Measurements from ENCODE around the gene AMD1. TPM values are rescaled to one million over a fixed set of nuclear protein-coding genes. Genes with fewer than 3 reads are reported as not detected.

AMD1 gene
- total and polyA plus RNA-seq, 4 donors, result 36.9 to 81.7 (median 64.7) TPM

DNA sequence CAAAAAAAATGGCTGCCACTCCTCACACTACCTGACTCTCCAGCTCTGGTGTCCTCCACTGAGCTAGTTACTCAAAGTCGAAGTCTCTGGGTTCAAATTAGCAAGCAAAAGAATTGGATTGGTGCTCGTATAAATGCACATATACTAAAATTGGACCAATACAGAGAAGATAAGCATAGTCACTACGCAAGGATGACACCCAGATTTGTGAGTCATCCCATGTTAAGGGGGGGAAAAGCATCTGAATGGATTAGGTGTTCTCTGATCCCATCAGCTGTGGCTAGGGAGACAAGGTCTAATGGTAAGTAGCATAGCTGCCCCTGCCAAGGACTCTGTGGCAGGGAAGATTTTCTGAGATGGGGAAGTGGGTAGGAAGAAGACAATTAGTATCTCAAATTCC is 18.3 kb upstream of the AMD1 start:
- Histone ChIP-seq H3K27me3 (ENCODE audit: control insufficient read depth in 3 of 3, insufficient read depth in 3 of 3, low read length in 2 of 3) (no peaks in the 10 kb centered on the region), H3K4me1 (ENCODE audit: control insufficient read depth in 5 of 5, insufficient read depth in 5 of 5, low read length in 5 of 5) (peaks cover 0 to 4% (median 0%) of the 10 kb centered on the region in 5 donors), H3K9me3 (ENCODE audit: control insufficient read depth in 4 of 4, insufficient read depth in 3 of 4, low read length in 3 of 4) (peaks cover 0 to 2% (median 0%) of the 10 kb centered on the region in 4 donors), H3K4me3 (no peak overlapping the region), H3K9ac (ENCODE audit: insufficient read depth in 1 of 2, low read length in 2 of 2) (no peak overlapping the region), H3K36me3 (ENCODE audit: control insufficient read depth in 4 of 4, insufficient read depth in 4 of 4, low read length in 4 of 4) (no peaks in the 10 kb centered on the region), H3K27ac (ENCODE audit: low read depth in 1 of 2, low read length in 1 of 2) (no peak overlapping the region)
- ATAC-seq (ENCODE audit: insufficient read depth, low FRiP score), result no peak
- no peak for DNase-seq
- WGBS, 2 donors, result 94 to 98% methylated on average over 3 of the region's 3 CpGs
- no peak for TF ChIP-seq CTCF (IDR thresholded peaks at IDR 0.05; ENCODE audit: control extremely low read depth, extremely low read depth)

DNA sequence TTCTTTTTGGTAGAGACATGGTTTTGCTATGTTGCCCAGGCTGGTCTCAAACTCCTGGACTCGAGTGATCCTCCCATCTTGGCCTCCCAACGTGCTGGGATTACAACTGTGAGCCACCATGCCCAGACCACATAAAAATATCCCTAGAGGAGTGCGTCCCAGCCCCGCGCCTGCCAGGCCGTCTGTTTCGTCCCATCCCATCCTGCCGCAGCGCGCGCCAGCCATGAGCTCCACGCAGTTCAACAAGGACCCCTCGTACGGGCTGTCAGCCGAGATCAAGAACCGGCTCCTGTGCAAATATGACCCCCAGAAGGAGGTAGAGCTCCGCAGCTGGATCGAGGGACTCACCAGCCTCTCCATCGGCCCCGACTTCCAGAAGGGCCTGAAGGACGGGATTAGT is 16.6 kb upstream of the AMD1 start:
- Histone ChIP-seq H3K9me3 (ENCODE audit: control insufficient read depth in 4 of 4, insufficient read depth in 3 of 4, low read length in 3 of 4) (peaks cover 0 to 2% (median 0%) of the 10 kb centered on the region in 4 donors), H3K27me3 (ENCODE audit: control insufficient read depth in 3 of 3, insufficient read depth in 3 of 3, low read length in 2 of 3) (no peaks in the 10 kb centered on the region), H3K36me3 (ENCODE audit: control insufficient read depth in 4 of 4, insufficient read depth in 4 of 4, low read length in 4 of 4) (no peaks in the 10 kb centered on the region), H3K27ac (ENCODE audit: low read depth in 1 of 2, low read length in 1 of 2) (no peak overlapping the region), H3K9ac (ENCODE audit: insufficient read depth in 1 of 2, low read length in 2 of 2) (no peak overlapping the region), H3K4me1 (ENCODE audit: control insufficient read depth in 5 of 5, insufficient read depth in 5 of 5, low read length in 5 of 5) (peaks cover 0 to 4% (median 0%) of the 10 kb centered on the region in 5 donors), H3K4me3 (no peak overlapping the region)
- no peak for TF ChIP-seq CTCF (IDR thresholded peaks at IDR 0.05; ENCODE audit: control extremely low read depth, extremely low read depth)
- no peak for ATAC-seq (ENCODE audit: insufficient read depth, low FRiP score)
- no peak for DNase-seq
- WGBS, 2 donors, result 96 to 98% methylated on average over 21 of the region's 21 CpGs

DNA sequence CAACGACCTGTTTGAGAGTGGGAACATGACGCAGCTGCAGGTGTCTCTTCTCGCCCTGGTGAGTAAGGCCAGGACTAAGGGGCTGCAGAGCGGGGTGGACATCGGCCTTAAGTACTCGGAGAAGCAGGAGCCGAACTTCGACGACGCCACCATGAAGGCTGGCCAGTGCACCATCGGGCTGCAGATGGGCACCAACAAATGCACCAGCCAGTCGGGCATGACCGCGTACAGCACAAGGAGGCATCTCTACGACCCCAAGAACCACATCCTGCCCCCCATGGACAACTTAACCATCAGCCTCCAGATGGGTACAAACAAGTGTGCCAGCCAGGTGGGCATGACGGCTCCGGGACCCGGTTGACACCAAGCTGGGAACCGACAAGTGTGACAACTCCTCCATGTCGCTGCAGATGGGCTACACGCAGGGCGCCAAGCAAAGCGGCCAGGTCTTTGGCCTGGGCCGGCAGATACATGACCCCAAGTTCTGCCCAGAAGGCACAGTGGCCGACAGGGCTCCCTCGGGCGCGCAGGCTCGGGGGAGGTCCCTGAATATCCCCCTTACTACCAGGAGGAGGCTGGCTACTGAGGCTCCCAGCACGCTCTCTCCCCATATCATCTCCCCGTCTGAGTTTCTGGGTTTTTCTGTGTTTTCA is 15.9 kb upstream of the AMD1 start:
- no peaks in the 10 kb centered on the region for H3K27me3 ChIP-seq (ENCODE audit: control insufficient read depth in 3 of 3, insufficient read depth in 3 of 3, low read length in 2 of 3)
- H3K9me3 ChIP-seq (ENCODE audit: control insufficient read depth in 4 of 4, insufficient read depth in 3 of 4, low read length in 3 of 4), result peaks cover 0 to 2% (median 0%) of the 10 kb centered on the region in 4 donors
- H3K9ac ChIP-seq (ENCODE audit: insufficient read depth in 1 of 2, low read length in 2 of 2), result no peak overlapping the region
- H3K36me3 ChIP-seq (ENCODE audit: control insufficient read depth in 4 of 4, insufficient read depth in 4 of 4, low read length in 4 of 4), result no peaks in the 10 kb centered on the region
- DNase-seq (no peak), ATAC-seq (ENCODE audit: insufficient read depth, low FRiP score) (no peak)
- TF ChIP-seq CTCF (IDR thresholded peaks at IDR 0.05; ENCODE audit: control extremely low read depth, extremely low read depth), result no peak
- no peak overlapping the region for H3K27ac ChIP-seq (ENCODE audit: low read depth in 1 of 2, low read length in 1 of 2)
- H3K4me1 ChIP-seq (ENCODE audit: control insufficient read depth in 5 of 5, insufficient read depth in 5 of 5, low read length in 5 of 5), result peaks cover 0 to 4% (median 0%) of the 10 kb centered on the region in 5 donors
- 91 to 95% methylated on average over 29 to 31 of the region's 31 CpGs for WGBS, 2 donors
- H3K4me3 ChIP-seq, result no peak overlapping the region
